ENCODE data around the gene KRTAP5-8.

KRTAP5-8 gene

GRCh38 chr11:71500601-71501021 is 37.2 kb upstream of the KRTAP5-8 start:
- DNase-seq (ENCODE audit: low spot score): no peak
- no peak for TF ChIP-seq CTCF (IDR thresholded peaks at IDR 0.05; ENCODE audit: extremely low read depth, insufficient read depth, missing control alignments)
- in situ Hi-C loops (cut with MboI; ENCODE audit: low pct_unique_long_range_greater_than_20kb, low sequenced_read_pairs, unreplicated experiment): no loop called here

- TF ChIP-seq CTCF (IDR thresholded peaks at IDR 0.05; ENCODE audit: extremely low read depth, insufficient read depth, missing control alignments): no peak
- in situ Hi-C loops (cut with MboI; ENCODE audit: low pct_unique_long_range_greater_than_20kb, low sequenced_read_pairs, unreplicated experiment): no loop called here
- DNase-seq (ENCODE audit: low spot score): no peak
Measured at GRCh38 chr11:71501071-71501985, 36.5 kb upstream of the KRTAP5-8 start.

- in situ Hi-C loops (cut with MboI; ENCODE audit: low pct_unique_long_range_greater_than_20kb, low sequenced_read_pairs, unreplicated experiment): no loop called here
- no peak for TF ChIP-seq CTCF (IDR thresholded peaks at IDR 0.05; ENCODE audit: extremely low read depth, insufficient read depth, missing control alignments)
- DNase-seq (ENCODE audit: low spot score): no peak
Measured at GRCh38 chr11:71502026-71502425, 35.8 kb upstream of the KRTAP5-8 start.

- in situ Hi-C loops (cut with MboI; ENCODE audit: low pct_unique_long_range_greater_than_20kb, low sequenced_read_pairs, unreplicated experiment): no loop called here
- no peak for TF ChIP-seq CTCF (IDR thresholded peaks at IDR 0.05; ENCODE audit: extremely low read depth, insufficient read depth, missing control alignments)
- DNase-seq (ENCODE audit: low spot score): no peak
Measured at GRCh38 chr11:71502871-71503435, 34.9 kb upstream of the KRTAP5-8 start.

- in situ Hi-C loops (cut with MboI; ENCODE audit: low pct_unique_long_range_greater_than_20kb, low sequenced_read_pairs, unreplicated experiment): no loop called here
- DNase-seq (ENCODE audit: low spot score): no peak
- no peak for TF ChIP-seq CTCF (IDR thresholded peaks at IDR 0.05; ENCODE audit: extremely low read depth, insufficient read depth, missing control alignments)
Measured at GRCh38 chr11:71504531-71504930, 33.3 kb upstream of the KRTAP5-8 start.

- no peak for TF ChIP-seq CTCF (IDR thresholded peaks at IDR 0.05; ENCODE audit: extremely low read depth, insufficient read depth, missing control alignments)
- DNase-seq (ENCODE audit: low spot score): no peak
- in situ Hi-C loops (cut with MboI; ENCODE audit: low pct_unique_long_range_greater_than_20kb, low sequenced_read_pairs, unreplicated experiment): no loop called here
Measured at GRCh38 chr11:71505001-71505400, 32.8 kb upstream of the KRTAP5-8 start.
